Head of caudate nucleus (tissue), 42 donors: Measurements from ENCODE around the gene ZNF473.
A peak's percentile ranks its signal among the peaks of the same experiment; 100 is the strongest.

Experiments
- DNase-seq, 42 donors: peaks; one replicate each; pipeline versions ENCODE4 v3.0.0 to v3.0.0-alpha.2; 2020 to 2021; ENCODE audit warnings: mixed read lengths in 7 of 42
- intact Hi-C: fragments of 100-400 bp; cut with DNase I; formaldehyde crosslinking; loops from one replicate; pipeline ENCODE4 v1.15.0; 2022

The ZNF473 gene

GRCh38 chr19:50025794-50026549, at the start of gene ZNF473:
ZNF473 (plus strand) TSS chr19:50026005; CDS start chr19:50031083, 5,078 bp downstream.
- peak; percentile 92 to 98 (median 96) for DNase-seq
- intact Hi-C loops = no loop called here

DNA sequence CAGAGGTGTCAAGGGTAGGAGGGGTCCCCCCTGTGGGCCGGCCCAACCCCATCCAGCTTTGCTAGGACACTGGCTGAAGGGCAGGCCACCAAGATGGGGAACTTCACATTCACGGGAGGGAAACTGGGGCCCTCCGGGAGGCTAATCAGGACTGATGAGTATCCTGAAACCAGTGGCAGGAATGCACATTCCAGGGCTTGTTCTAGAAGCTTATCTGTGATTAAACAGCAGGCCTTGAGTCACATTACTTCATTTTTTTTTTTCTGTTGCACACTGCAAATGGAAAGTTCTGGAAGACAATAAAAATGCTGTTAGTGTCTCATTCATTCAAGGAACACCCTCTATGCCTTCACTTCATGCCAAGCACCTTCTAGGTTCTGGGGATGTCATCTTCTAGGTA, 49.3 kb upstream of the ZNF473 start:
- intact Hi-C loops = no loop called here
- no peak for DNase-seq

DNA sequence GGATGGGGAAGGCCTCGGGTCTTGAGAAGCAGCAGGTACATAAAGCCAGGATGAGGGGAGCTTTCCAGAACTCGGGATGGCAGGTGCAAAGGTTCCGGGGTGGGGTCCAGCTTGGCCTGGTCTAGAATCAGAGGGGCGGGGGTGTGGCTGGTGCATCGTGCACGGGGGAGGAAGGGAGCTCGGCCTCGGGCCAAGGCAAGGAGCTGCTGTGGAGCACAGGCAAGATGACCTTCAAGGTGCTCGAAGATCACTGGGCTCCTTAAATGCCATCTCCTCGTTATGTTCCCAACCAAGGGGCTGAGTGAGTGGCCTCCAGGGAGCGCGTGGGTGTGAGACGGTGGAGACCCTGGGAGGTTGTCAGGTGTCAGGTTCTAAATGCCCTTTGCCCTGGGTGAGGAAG, 48.7 kb upstream of the ZNF473 start:
- DNase-seq = no peak
- intact Hi-C loops = no loop called here

GRCh38 chr19:49977881-49978280, 47.9 kb upstream of the ZNF473 start:
- no peak for DNase-seq
- intact Hi-C loops = no loop called here

DNA sequence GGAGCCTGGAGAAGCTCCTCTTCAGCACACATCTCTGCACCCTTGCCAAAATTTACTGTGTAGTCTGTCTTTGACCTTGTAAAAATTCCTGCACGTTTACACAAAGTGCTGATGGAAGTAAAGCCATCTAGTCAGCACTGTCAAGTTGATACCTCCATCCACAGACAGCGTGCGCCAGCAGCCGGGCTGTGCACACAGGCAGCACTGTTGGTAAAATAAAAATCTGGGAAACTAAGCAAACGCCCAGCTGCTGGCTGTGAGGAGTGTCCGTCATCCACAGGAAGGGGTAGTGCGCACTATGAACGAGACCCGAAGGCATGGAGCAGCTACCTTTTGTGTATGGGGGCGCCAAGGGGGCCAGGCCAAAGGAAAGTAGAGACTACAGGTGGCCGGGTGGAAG, 47.5 kb upstream of the ZNF473 start:
- intact Hi-C loops = no loop called here

GRCh38 chr19:49981603-49982593, 43.9 kb upstream of the ZNF473 start:
- DNase-seq = no peak
- intact Hi-C loops = loop anchor here (2.0 kb wide), 1 partner anchor 45 kb away; no protein-coding TSS in a partner anchor

More for the DNA sequence above, 47.5 kb upstream of the ZNF473 start:
- DNase-seq = no peak

GRCh38 chr19:49983645-49984229, 42.1 kb upstream of the ZNF473 start:
- intact Hi-C loops = no loop called here
- peak; percentile 39 to 89 (median 70) for DNase-seq

DNA sequence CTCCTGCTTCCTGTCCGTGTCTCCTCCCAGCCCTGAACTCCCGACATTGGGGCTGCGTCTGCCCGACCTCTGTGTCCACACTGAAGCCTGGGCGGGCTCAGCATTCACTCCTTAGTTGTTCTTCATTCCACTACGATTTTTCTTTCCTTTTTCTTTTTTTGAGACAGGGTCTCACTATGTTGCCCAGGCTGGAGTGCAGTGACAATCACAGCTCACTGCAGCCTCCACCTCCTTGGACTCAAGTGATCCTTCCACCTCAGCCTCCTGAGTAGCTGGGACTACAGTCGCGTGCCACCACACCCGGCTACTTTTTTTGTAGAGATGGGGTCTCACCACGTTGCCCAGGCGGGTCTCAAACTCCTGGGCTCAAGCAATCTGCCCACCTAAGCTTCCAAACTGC, 41.3 kb upstream of the ZNF473 start:
- intact Hi-C loops = no loop called here
- DNase-seq = no peak

GRCh38 chr19:49985871-49986270, 39.9 kb upstream of the ZNF473 start:
- DNase-seq = no peak
- intact Hi-C loops = no loop called here

GRCh38 chr19:49986354-49986753, 39.5 kb upstream of the ZNF473 start:
- intact Hi-C loops = no loop called here
- no peak for DNase-seq

GRCh38 chr19:49987159-49987698, 38.6 kb upstream of the ZNF473 start:
- intact Hi-C loops = no loop called here
- DNase-seq = peak; percentile 36 to 87 (median 68)

- no peak for DNase-seq
These were observed 37.8 kb upstream of the ZNF473 start for GRCh38 chr19:49988007-49988406.

GRCh38 chr19:49988433-49988832, 37.4 kb upstream of the ZNF473 start:
- peak in 29 of 42 donors; percentile 7 to 82 (median 39) for DNase-seq
- intact Hi-C loops = no loop called here

More at GRCh38 chr19:49988007-49988406, 37.8 kb upstream of the ZNF473 start:
- intact Hi-C loops = no loop called here

DNA sequence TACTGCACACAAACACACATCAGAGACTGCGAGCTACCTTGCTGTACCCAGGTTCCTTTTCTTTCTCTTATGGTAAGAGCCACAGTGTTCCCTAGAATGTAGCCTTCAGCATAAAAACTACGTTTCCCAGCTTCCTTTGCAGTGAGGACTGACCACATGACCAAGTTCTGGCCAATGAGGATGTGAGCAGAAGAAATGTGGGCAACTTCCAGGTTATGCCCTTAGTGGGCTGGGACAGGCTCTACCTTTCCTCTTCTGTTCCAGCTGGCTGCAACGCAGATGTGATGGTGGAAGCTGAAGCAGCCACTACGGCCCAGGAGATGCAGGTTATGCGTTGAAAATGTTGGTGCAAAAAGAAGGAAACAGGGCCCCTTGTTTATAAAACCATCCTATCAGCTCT, 28.1 kb upstream of the ZNF473 start:
- intact Hi-C loops = no loop called here
- peak in 18 of 42 donors; percentile 13 to 48 (median 33) for DNase-seq

DNA sequence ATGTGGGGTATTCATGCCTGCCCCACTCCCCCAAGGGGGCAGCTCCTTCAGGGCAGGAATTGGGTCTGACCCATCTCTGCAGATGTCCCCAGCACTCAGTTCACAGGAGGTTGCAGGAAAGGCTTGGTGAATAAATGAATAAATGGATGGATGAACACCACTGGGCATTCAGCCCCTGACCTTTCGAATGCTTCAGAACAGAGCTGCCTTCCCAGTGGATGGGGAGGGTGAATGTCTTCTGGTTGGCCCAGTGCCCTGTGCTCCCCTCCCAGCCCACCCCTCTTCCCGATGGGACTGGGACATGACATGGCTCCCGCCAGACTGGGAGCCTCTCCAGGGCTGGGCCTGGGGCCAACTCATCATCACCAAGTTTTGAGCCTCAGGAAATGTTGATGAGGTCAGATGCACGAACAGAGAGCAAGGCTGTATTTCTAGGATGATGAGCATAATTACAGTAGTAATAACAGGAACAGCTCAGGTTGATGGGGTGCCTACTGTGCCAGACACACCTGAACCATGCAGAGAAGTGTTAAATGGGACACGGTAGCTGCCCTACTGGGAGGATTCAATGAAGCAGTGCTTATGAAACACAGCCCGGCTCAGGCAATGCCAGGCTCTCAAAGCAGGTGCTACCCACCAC, 26.3 kb upstream of the ZNF473 start:
- intact Hi-C loops = no loop called here
- peak in 24 of 42 donors; percentile 6 to 78 (median 33) for DNase-seq

DNA sequence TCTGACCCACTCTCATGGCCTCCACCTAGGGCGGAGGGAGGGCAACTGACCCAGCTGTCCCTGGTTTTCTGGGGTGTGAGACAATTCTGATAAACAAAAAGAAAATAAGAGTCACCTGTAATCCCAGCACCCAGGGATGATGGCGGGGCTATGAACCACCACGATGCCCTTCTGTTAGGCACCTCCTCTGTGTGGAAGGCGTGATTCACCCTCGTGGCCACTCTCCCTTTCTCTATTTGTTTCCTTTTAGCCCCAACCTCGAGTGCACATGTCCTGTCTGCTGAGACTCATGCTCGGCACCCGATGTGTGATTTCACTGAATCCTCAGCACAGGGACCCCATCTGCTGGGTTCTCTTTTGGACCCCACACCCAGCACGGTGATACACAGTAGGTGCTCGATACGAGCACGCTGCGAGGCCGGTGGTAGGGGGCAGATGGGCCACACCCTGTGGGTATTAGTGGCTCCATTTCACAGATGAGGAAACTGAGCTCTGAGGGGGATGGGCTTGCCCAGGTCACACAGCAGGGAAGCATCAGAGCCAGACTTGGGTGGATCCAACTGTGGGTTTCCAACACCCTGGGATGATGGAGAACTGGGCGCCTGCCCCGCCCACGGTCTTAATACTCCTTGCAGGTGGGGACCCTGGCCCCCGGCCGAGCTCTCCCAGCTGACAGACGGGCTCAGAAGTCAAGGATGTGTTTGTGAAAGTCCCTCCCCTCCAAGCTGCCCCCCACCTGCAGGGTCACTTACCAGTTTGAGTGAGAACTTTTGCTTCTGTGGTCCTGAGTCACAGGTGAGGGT, 25.6 kb upstream of the ZNF473 start:
- no peak for DNase-seq
- intact Hi-C loops = no loop called here

GRCh38 chr19:50000841-50001557, 24.8 kb upstream of the ZNF473 start:
- no peak for DNase-seq
- intact Hi-C loops = no loop called here
